PC-3 (cell line): ENCODE measurements around the gene AHCTF1.

Source experiments
- EZH2 ChIP-seq: fragments of 300-600 bp; sonication (generic); IDR thresholded peaks from one replicate; pipeline ENCODE4 v1.6.1; 2017; ENCODE audit warnings: antibody characterized with exemption, mild to moderate bottlenecking, low read length; ENCODE audit not compliant: unreplicated experiment
- TF ChIP-seq, protein P1 (sequence below): fragments of 300-600 bp; sonication (generic); conservative IDR thresholded peaks from 2 replicates; pipeline ENCODE4 v1.5.1; 2017; ENCODE audit warnings: antibody characterized with exemption, low read depth, mild to moderate bottlenecking, low read length

DNA sequence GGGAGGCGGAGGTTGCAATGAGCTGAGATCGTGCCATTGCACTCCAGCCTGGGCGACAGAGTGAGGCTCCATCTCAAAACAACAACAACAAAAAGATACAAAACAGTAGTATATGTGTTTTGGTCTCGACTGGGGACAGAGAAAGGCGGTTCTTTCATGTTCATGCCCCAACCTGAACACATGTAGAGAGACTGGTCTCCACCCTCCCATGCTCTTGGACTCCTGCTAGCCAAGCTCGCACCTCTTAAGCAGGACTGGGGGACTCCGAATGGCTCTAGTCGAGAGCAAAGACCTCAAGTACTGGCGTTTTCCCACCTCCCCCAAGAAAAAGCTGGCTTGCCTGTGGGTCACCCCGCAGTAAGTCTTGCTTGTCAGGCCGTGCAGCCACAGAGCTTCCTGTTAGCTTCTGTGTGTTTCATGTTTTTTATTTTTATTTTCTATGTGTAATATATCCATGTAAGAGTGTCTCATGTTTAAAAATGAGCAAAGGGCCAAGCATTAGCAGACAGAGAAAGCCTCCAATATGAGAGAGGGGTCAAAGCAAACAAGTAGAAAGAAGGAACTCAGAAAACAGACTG lies 116.0 kb downstream of the AHCTF1 start:
- TF ChIP-seq, protein P1, sequence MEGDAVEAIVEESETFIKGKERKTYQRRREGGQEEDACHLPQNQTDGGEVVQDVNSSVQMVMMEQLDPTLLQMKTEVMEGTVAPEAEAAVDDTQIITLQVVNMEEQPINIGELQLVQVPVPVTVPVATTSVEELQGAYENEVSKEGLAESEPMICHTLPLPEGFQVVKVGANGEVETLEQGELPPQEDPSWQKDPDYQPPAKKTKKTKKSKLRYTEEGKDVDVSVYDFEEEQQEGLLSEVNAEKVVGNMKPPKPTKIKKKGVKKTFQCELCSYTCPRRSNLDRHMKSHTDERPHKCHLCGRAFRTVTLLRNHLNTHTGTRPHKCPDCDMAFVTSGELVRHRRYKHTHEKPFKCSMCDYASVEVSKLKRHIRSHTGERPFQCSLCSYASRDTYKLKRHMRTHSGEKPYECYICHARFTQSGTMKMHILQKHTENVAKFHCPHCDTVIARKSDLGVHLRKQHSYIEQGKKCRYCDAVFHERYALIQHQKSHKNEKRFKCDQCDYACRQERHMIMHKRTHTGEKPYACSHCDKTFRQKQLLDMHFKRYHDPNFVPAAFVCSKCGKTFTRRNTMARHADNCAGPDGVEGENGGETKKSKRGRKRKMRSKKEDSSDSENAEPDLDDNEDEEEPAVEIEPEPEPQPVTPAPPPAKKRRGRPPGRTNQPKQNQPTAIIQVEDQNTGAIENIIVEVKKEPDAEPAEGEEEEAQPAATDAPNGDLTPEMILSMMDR: no peak
- TF ChIP-seq EZH2: no peak
